Ishikawa (cell line): Measurements from ENCODE around the gene SHISA9.

ENCODE experiments used
- CEBPB ChIP-seq: IDR thresholded peaks from 2 replicates; pipeline ENCODE4 v1.6.1; 2012
- EGR1 ChIP-seq: IDR thresholded peaks from 2 replicates; pipeline ENCODE4 v1.6.1; 2012
- EP300 ChIP-seq: IDR thresholded peaks from 2 replicates; pipeline ENCODE4 v1.6.1; 2012; ENCODE audit warnings: borderline replicate concordance
- FOXM1 ChIP-seq: IDR thresholded peaks from 2 replicates; pipeline ENCODE4 v1.6.1; 2012; ENCODE audit warnings: low read depth, borderline replicate concordance
- MAX ChIP-seq: IDR thresholded peaks from 2 replicates; pipeline ENCODE4 v1.6.1; 2012
- NFIC ChIP-seq: IDR thresholded peaks from 2 replicates; pipeline ENCODE4 v1.6.1; 2012
- RAD21 ChIP-seq: IDR thresholded peaks from 2 replicates; pipeline ENCODE4 v1.6.1; 2012; ENCODE audit warnings: low read depth
- REST ChIP-seq: IDR thresholded peaks from 2 replicates; pipeline ENCODE4 v1.6.1; 2012; ENCODE audit warnings: low read depth, mild to moderate bottlenecking
- TAF1 ChIP-seq: IDR thresholded peaks from 2 replicates; pipeline ENCODE4 v1.6.1; 2012; ENCODE audit warnings: low read depth, mild to moderate bottlenecking
- TCF12 ChIP-seq: IDR thresholded peaks from 2 replicates; pipeline ENCODE4 v1.6.1; 2012; ENCODE audit warnings: low read depth
- TEAD4 ChIP-seq: IDR thresholded peaks from 2 replicates; pipeline ENCODE4 v1.6.1; 2012
- USF1 ChIP-seq: IDR thresholded peaks from 2 replicates; pipeline ENCODE4 v1.6.1; 2012
- YY1 ChIP-seq: IDR thresholded peaks from 2 replicates; pipeline ENCODE4 v1.6.1; 2012; ENCODE audit warnings: low read depth
- ZBTB7A ChIP-seq: IDR thresholded peaks from 2 replicates; pipeline ENCODE4 v1.6.1; 2012; ENCODE audit warnings: low read depth

DNA sequence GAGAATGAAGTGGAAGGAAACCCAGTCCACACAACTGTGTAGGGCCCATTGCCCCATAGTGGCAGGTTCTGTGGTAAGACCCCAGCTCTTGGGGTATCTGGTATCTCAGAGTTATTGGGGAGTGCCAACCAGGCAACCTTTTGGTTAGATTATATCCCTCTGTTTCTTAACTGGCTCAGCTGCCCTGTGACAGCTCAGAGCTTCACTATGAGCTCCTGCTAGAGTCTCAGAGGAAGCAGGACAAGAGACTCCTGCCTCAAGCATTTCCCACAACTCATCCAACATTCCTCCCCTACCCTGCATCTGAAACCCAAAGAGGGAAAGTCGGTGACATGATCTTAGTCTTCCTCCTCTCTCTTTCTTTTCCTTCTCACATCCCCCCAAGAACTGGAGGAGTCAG, 292.3 kb downstream of the SHISA9 start:
- TF ChIP-seq RAD21 (no peak), TAF1 (no peak), EGR1 (no peak), EP300 (no peak), CEBPB (no peak), USF1 (no peak), TCF12 (no peak), MAX (no peak), YY1 (no peak), ZBTB7A (no peak), TEAD4 (no peak), FOXM1 (no peak), REST (no peak), NFIC (no peak)
